Activated naive CD4-positive, alpha-beta T cell treated with anti-CD3 and anti-CD28 coated beads, Interleukin-2, amount 10 ng/mL, durations not matched to agents 5 hours and 36 hours (primary cell): Measurements from ENCODE around the gene REG3G. TPM values are rescaled to one million over a fixed set of nuclear protein-coding genes. Genes with fewer than 3 reads are reported as not detected.

ENCODE experiments used
- total RNA-seq, 2 experiments: library from RNA; stranded (reverse); gene quantifications; one replicate each; pipeline ENCODE4 v1.2.3, GENCODE V29; 2021

REG3G gene
- not detected for total RNA-seq

DNA sequence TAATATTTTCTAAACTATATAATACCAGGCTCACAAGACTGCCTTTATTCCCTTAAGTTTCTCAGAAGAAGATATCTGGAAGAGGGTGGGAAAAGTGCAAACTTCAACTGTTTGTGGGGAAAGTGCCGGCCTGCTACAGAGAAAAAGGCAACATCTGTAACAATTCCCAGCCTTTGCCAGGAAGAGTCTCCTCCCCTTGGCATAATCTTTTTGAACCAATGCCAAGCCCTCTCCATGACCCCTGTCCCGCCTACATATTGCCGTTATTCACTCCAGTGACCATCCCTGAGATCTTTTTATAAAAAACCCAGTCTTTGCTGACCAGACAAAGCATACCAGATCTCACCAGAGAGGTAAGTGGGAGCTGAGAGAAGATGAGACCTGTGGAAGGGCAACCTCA lies at the start of gene REG3G:
TSS of gene REG3G (plus strand) at position 282 of the 400 bp plus-strand sequence. CDS start 392 bp downstream, outside the sequence.

Other genes starting within 250 kb of the REG3G start
- gene REG1B, start 62.3 kb downstream of the REG3G start, total RNA-seq, result not detected
- gene REG1A, start 94.8 kb downstream of the REG3G start, total RNA-seq, result not detected
- not detected for gene REG3A, start 134.1 kb downstream of the REG3G start, total RNA-seq